Natural killer cell (primary cell): ENCODE results near the gene STT3B. TPM values are rescaled to one million over a fixed set of nuclear protein-coding genes. Genes with fewer than 3 reads are reported as not detected.
"Not testable (repeated sequence)": the region's sequence is repeated elsewhere in the genome, so short reads cannot be mapped to it uniquely, and the experiment has no call there.

Experiments used
- ATAC-seq, 3 donors: fragments of 150-1000 bp in 2 of 3; fragments of 200-7000 bp in 1 of 3; cut with Tn5 transposase; 1 replicate in 1 of 3; 2 replicates in 2 of 3; pipeline ENCODE4 v1.10.0; 2021; ENCODE audit warnings: mild to moderate bottlenecking in 2 of 3, moderate library complexity in 2 of 3
- DNase-seq, 2 donors: peaks; one replicate each; pipeline versions ENCODE4 v3.0.0 to v3.0.0-alpha.2; 2013 to 2021; ENCODE audit warnings: mixed read lengths in 1 of 2
- H3K27ac ChIP-seq: one replicate; pipeline ENCODE4 v1.5.1; 2013; ENCODE audit warnings: mild to moderate bottlenecking, low read length
- H3K27me3 ChIP-seq: one replicate; pipeline ENCODE4 v1.6.1; 2013; ENCODE audit warnings: low read length; ENCODE audit not compliant: control insufficient read depth, insufficient read depth
- H3K36me3 ChIP-seq: one replicate; pipeline ENCODE4 v1.6.1; 2013; ENCODE audit warnings: low read length; ENCODE audit not compliant: control insufficient read depth, insufficient read depth
- H3K4me1 ChIP-seq: one replicate; pipeline ENCODE4 v1.6.1; 2013; ENCODE audit warnings: low read length; ENCODE audit not compliant: control insufficient read depth, insufficient read depth
- H3K4me3 ChIP-seq: one replicate; pipeline ENCODE4 v1.5.1; 2013; ENCODE audit warnings: low read length
- H3K9me3 ChIP-seq: one replicate; pipeline ENCODE4 v1.6.1; 2013; ENCODE audit warnings: low read length; ENCODE audit not compliant: control insufficient read depth, insufficient read depth
- H3K27ac Mint-ChIP-seq, 2 donors: one replicate each; pipeline ENCODE4 v1.8.0; 2022; ENCODE audit warnings: mild to moderate bottlenecking in 2 of 2, mixed read lengths in 2 of 2, moderate library complexity in 1 of 2
- H3K27me3 Mint-ChIP-seq, 2 donors: one replicate each; pipeline ENCODE4 v1.8.0; 2022; ENCODE audit warnings: low read depth in 2 of 2, mixed read lengths in 2 of 2
- H3K36me3 Mint-ChIP-seq: one replicate; pipeline ENCODE4 v1.8.0; 2022; ENCODE audit warnings: mixed read lengths
- H3K4me1 Mint-ChIP-seq, 2 donors: one replicate each; pipeline ENCODE4 v1.8.0; 2022; ENCODE audit warnings: mixed read lengths in 2 of 2
- H3K4me3 Mint-ChIP-seq: one replicate; pipeline ENCODE4 v1.8.0; 2022; ENCODE audit warnings: mild to moderate bottlenecking, moderate library complexity, mixed read lengths
- H3K9me3 Mint-ChIP-seq, 2 donors: one replicate each; pipeline ENCODE4 v1.8.0; 2022; ENCODE audit warnings: mixed read lengths in 2 of 2
- CTCF ChIP-seq: fragments of 200-600 bp; IDR thresholded peaks from one replicate; pipeline ENCODE4 v1.8.0; 2022; ENCODE audit warnings: antibody characterized with exemption
- WGBS: methylation state at CpG from one replicate; pipeline ENCODE4 v1.1.7; 2013; ENCODE audit warnings: missing lambda C conversion rate; ENCODE audit not compliant: insufficient coverage; 5-methylcytosine and 5-hydroxymethylcytosine counted together
- intact Hi-C: fragments of 100-400 bp; cut with micrococcal nuclease; formaldehyde crosslinking; loops from one replicate; pipeline ENCODE4 v1.14.2; 2022
- total RNA-seq, 4 donors: library from RNA; stranded (reverse); fragments of 120-200 nt in 1 of 4; gene quantifications; one replicate each; pipeline versions ENCODE4 v1.2.3 to v1.2.4, GENCODE V29; 2013 to 2022

Gene STT3B
- total RNA-seq, 3 donors from 2014 or later (not counting 1 experiment from before 2014, with no cell fraction given) = 83.4 to 132 (median 99.0) TPM

GRCh38 chr3:31596176-31596575, 63.5 kb downstream of the STT3B start:
- ATAC-seq (peak in 2 of 3 donors; percentile 28 to 35), DNase-seq (no peak)
- H3K4me1 Mint-ChIP-seq = peaks cover 40 to 42% of the 10 kb centered on the region in 2 donors
- H3K36me3 Mint-ChIP-seq = peaks cover 8% of the 10 kb centered on the region
- H3K9me3 ChIP-seq = peaks cover 4% of the 10 kb centered on the region
- H3K27ac Mint-ChIP-seq = peak overlapping the region; percentile 39 to 43
- H3K9me3 Mint-ChIP-seq = peaks cover 0 to 5% of the 10 kb centered on the region in 2 donors
- H3K4me1 ChIP-seq = peaks cover 3% of the 10 kb centered on the region
- intact Hi-C loops = no loop called here
- no peak for TF ChIP-seq CTCF
- WGBS = 26% methylated on average over 1 of the region's 1 CpG
- H3K27me3 ChIP-seq = no peaks in the 10 kb centered on the region
- H3K4me3 ChIP-seq = no peak overlapping the region
- no peak overlapping the region for H3K27ac ChIP-seq
- peak overlapping the region; percentile 5 for H3K4me3 Mint-ChIP-seq
- no peaks in the 10 kb centered on the region for H3K27me3 Mint-ChIP-seq
- H3K36me3 ChIP-seq = peaks cover 24% of the 10 kb centered on the region

GRCh38 chr3:31600431-31600830, 67.7 kb downstream of the STT3B start:
- WGBS = no CpG with 5 or more reads among the region's 3 CpGs
- H3K9me3 Mint-ChIP-seq = peaks cover 0 to under 1% of the 10 kb centered on the region in 2 donors
- DNase-seq (no peak), ATAC-seq (no peak)
- peaks cover 35 to 38% of the 10 kb centered on the region in 2 donors for H3K4me1 Mint-ChIP-seq
- Histone ChIP-seq H3K9me3 (no peaks in the 10 kb centered on the region), H3K27ac (no peak overlapping the region), H3K27me3 (no peaks in the 10 kb centered on the region), H3K4me3 (no peak overlapping the region), H3K36me3 (peaks cover 17% of the 10 kb centered on the region), H3K4me1 (peaks cover 3% of the 10 kb centered on the region)
- H3K4me3 Mint-ChIP-seq = no peak overlapping the region
- no peak for TF ChIP-seq CTCF
- no peak overlapping the region for H3K27ac Mint-ChIP-seq
- H3K36me3 Mint-ChIP-seq = peaks cover 8% of the 10 kb centered on the region
- intact Hi-C loops = no loop called here
- no peaks in the 10 kb centered on the region for H3K27me3 Mint-ChIP-seq

GRCh38 chr3:31605333-31605732, 72.6 kb downstream of the STT3B start:
- Histone ChIP-seq H3K36me3 (peaks cover 17% of the 10 kb centered on the region), H3K9me3 (peaks cover 18% of the 10 kb centered on the region)
- H3K27me3 Mint-ChIP-seq, H3K4me3 ChIP-seq, DNase-seq, H3K27me3 ChIP-seq, H3K27ac ChIP-seq, H3K9me3 Mint-ChIP-seq, H3K4me3 Mint-ChIP-seq, H3K4me1 ChIP-seq, intact Hi-C loops, ATAC-seq: not testable (repeated sequence)
- H3K27ac Mint-ChIP-seq = peak overlapping the region in 1 of 2 donors; percentile 6
- WGBS = no CpG with 5 or more reads among the region's 1 CpG
- peaks cover 15% of the 10 kb centered on the region for H3K36me3 Mint-ChIP-seq
- peaks cover 50 to 55% of the 10 kb centered on the region in 2 donors for H3K4me1 Mint-ChIP-seq

- intact Hi-C loops = no loop called here
- no peak for ATAC-seq
- Histone ChIP-seq H3K36me3 (peaks cover 11% of the 10 kb centered on the region), H3K27me3 (no peaks in the 10 kb centered on the region), H3K27ac (no peak overlapping the region), H3K4me1 (no peaks in the 10 kb centered on the region), H3K4me3 (no peak overlapping the region), H3K9me3 (peaks cover 18% of the 10 kb centered on the region)
- Mint-ChIP-seq H3K36me3 (peaks cover 15% of the 10 kb centered on the region), H3K4me1 (peaks cover 57 to 60% of the 10 kb centered on the region in 2 donors), H3K27me3 (no peaks in the 10 kb centered on the region), H3K4me3 (no peak overlapping the region), H3K27ac (peak overlapping the region in 1 of 2 donors; percentile 41), H3K9me3 (peaks cover 0 to 8% of the 10 kb centered on the region in 2 donors)
- DNase-seq = no peak
- 94% methylated on average over 4 of the region's 4 CpGs for WGBS
- TF ChIP-seq CTCF = no peak
These were observed 73.7 kb downstream of the STT3B start for GRCh38 chr3:31606453-31606852.
